GM12878 (cell line): ENCODE measurements around the gene DBNL. TPM values are rescaled to one million over a fixed set of nuclear protein-coding genes. Genes with fewer than 3 reads are reported as not detected.

ENCODE experiments used
- ATAC-seq: fragments of 200-7000 bp; cut with Tn5 transposase; 3 replicates; pipeline ENCODE4 v1.9.1; 2020; ENCODE audit warnings: mild to moderate bottlenecking, moderate library complexity
- BruUV-seq: library from RNA; stranded (reverse); fragments of 400-500 nt; replicated peaks from 2 replicates; lab custom pipeline; 2021; lab: Mats Ljungman, UMichigan
- CTCF ChIA-PET: fragments of 300-600 bp; sonication (Branson Sonifier 250); formaldehyde crosslinking; extraction: SDS; loops from one replicate; lab custom pipeline; 2021; ENCODE audit warnings: inconsistent platforms; lab: Yijun Ruan, JAX
- POLR2A ChIA-PET: fragments of 350-600 bp; formaldehyde crosslinking; extraction: SDS; loops from one replicate; lab custom pipeline; 2021; ENCODE audit warnings: inconsistent platforms; lab: Charles Lee
- RAD21 ChIA-PET: fragments of 300-600 bp; sonication (Branson Sonifier 250); formaldehyde crosslinking; loops from one replicate; lab custom pipeline; 2023; ENCODE audit warnings: antibody characterized with exemption; ENCODE audit not compliant: unreplicated experiment; lab: Charles Lee
- SMC1A ChIA-PET: fragments of 300-600 bp; sonication (Branson Sonifier 250); formaldehyde crosslinking; loops from one replicate; lab custom pipeline; 2023; ENCODE audit not compliant: unreplicated experiment, uncharacterized antibody; lab: Charles Lee
- DNase-seq: peaks from one replicate; pipeline ENCODE4 v3.0.0-alpha.2; 2011; ENCODE audit warnings: low read depth, low spot score
- FAIRE-seq: peaks from 3 replicates; lab custom pipeline; 2011; peaks lifted over from hg19 to GRCh38; lab: Jason Lieb, UNC
- H2AFZ ChIP-seq: 2 replicates; pipeline ENCODE4 v1.6.0; 2011; ENCODE audit warnings: low read depth, low read length, control low read depth; ENCODE audit not compliant: control insufficient read depth
- H3K27ac ChIP-seq: 2 replicates; pipeline ENCODE4 v1.5.1; 2011; ENCODE audit warnings: control low read depth; ENCODE audit not compliant: control insufficient read depth, insufficient read depth
- H3K27me3 ChIP-seq, 2 experiments: replicated peaks in 1 of 2; 2 replicates each; pipeline versions ENCODE4 v1.6.0 to v1.6.1; 2011; ENCODE audit warnings: low read length in 1 of 2; ENCODE audit not compliant: control insufficient read depth in 2 of 2, insufficient read depth in 2 of 2
- H3K36me3 ChIP-seq, 2 experiments: 2 replicates each; pipeline ENCODE4 v1.5.1; 2011; ENCODE audit warnings: low read length in 1 of 2; ENCODE audit not compliant: control insufficient read depth in 2 of 2, insufficient read depth in 2 of 2
- H3K4me1 ChIP-seq: 2 replicates; pipeline ENCODE4 v1.6.1; 2011; ENCODE audit warnings: mild to moderate bottlenecking, low read length, moderate library complexity, mixed read lengths; ENCODE audit not compliant: control insufficient read depth, insufficient read depth
- H3K4me2 ChIP-seq: 2 replicates; pipeline ENCODE4 v1.6.0; 2011; ENCODE audit warnings: control low read depth; ENCODE audit not compliant: control insufficient read depth, insufficient read depth
- H3K4me3 ChIP-seq: fragments of 200-600 bp; sonication (generic); 2 replicates; pipeline ENCODE4 v1.5.1; 2016
- H3K79me2 ChIP-seq: 2 replicates; pipeline ENCODE4 v1.6.0; 2011; ENCODE audit warnings: low read length; ENCODE audit not compliant: control insufficient read depth, insufficient read depth
- H3K9ac ChIP-seq: 2 replicates; pipeline ENCODE4 v1.8.0; 2011; ENCODE audit warnings: low read length, control low read depth, mixed read lengths; ENCODE audit not compliant: control insufficient read depth, insufficient read depth
- H3K9me3 ChIP-seq: replicated peaks from 3 replicates; pipeline ENCODE4 v1.5.1; 2011; ENCODE audit warnings: mild to moderate bottlenecking, low read length; ENCODE audit not compliant: control insufficient read depth, insufficient read depth
- H4K20me1 ChIP-seq: 2 replicates; pipeline ENCODE4 v1.6.0; 2011; ENCODE audit not compliant: control insufficient read depth, insufficient read depth
- ELK1 ChIP-seq: IDR thresholded peaks from 2 replicates; pipeline ENCODE4 v1.6.1; 2012; ENCODE audit warnings: low read depth, low read length, improper control_type of control experiment
- EZH2 ChIP-seq: IDR thresholded peaks from 2 replicates; pipeline ENCODE4 v1.6.1; 2012; ENCODE audit warnings: low read depth, mild to moderate bottlenecking, control low read depth, inconsistent platforms, low read length, borderline replicate concordance; ENCODE audit not compliant: control insufficient read depth
- FOXM1 ChIP-seq: IDR thresholded peaks from 2 replicates; pipeline ENCODE4 v1.6.1; 2012; ENCODE audit warnings: low read depth, mild to moderate bottlenecking, inconsistent platforms, low read length, moderate library complexity
- IKZF1 ChIP-seq: fragments of 450-650 bp; conservative IDR thresholded peaks from 2 replicates; pipeline ENCODE4 v1.6.1; 2017; ENCODE audit warnings: antibody characterized with exemption, mild to moderate bottlenecking
- MLLT1 ChIP-seq: fragments of 450-650 bp; IDR thresholded peaks from 2 replicates; pipeline ENCODE4 v1.6.1; 2016; ENCODE audit warnings: mild to moderate bottlenecking
- MTA3 ChIP-seq: IDR thresholded peaks from 2 replicates; pipeline ENCODE4 v1.6.1; 2012; ENCODE audit warnings: low read length, inconsistent platforms, borderline replicate concordance
- NRF1 ChIP-seq: conservative IDR thresholded peaks from 2 replicates; pipeline ENCODE4 v1.6.1; 2011; ENCODE audit warnings: mild to moderate bottlenecking, low read depth, low read length, improper control_type of control experiment
- PAX8 ChIP-seq: fragments of 450-650 bp; IDR thresholded peaks from 2 replicates; pipeline ENCODE4 v1.6.1; 2017; ENCODE audit warnings: mild to moderate bottlenecking, moderate library complexity
- RBBP5 ChIP-seq: fragments of 200-600 bp; sonication (generic); conservative IDR thresholded peaks from 2 replicates; pipeline ENCODE4 v1.6.1; 2016
- REST ChIP-seq: IDR thresholded peaks from 2 replicates; pipeline ENCODE4 v1.6.1; 2012; ENCODE audit warnings: mild to moderate bottlenecking, low read depth, low read length
- RFX5 ChIP-seq: IDR thresholded peaks from 2 replicates; pipeline ENCODE4 v1.6.1; 2011; ENCODE audit warnings: low read depth, low read length, improper control_type of control experiment
- SIX5 ChIP-seq: IDR thresholded peaks from 2 replicates; pipeline ENCODE4 v1.6.1; 2011; ENCODE audit warnings: mild to moderate bottlenecking, low read depth, low read length, moderate library complexity; ENCODE audit not compliant: severe bottlenecking
- SMC3 ChIP-seq: IDR thresholded peaks from 2 replicates; pipeline ENCODE4 v1.6.1; 2011; ENCODE audit warnings: low read length, improper control_type of control experiment, borderline replicate concordance
- TCF12 ChIP-seq: IDR thresholded peaks from 2 replicates; pipeline ENCODE4 v1.6.1; 2011; ENCODE audit warnings: low read depth, mild to moderate bottlenecking, low read length
- ZBTB33 ChIP-seq: fragments of 450-650 bp; IDR thresholded peaks from 2 replicates; pipeline ENCODE4 v1.6.1; 2017; ENCODE audit warnings: mild to moderate bottlenecking
- WGBS: methylation state at CpG from one replicate; pipeline ENCODE4 v1.1.6; 2016; ENCODE audit warnings: low lambda C conversion rate; ENCODE audit not compliant: insufficient replicate concordance, insufficient coverage; ENCODE audit errors: missing lambda C conversion rate; 5-methylcytosine and 5-hydroxymethylcytosine counted together
- in situ Hi-C: fragments of 300-500 bp; cut with MboI; formaldehyde crosslinking; loops from 9 replicates; pipeline ENCODE4 v1.14.3; 2018; ENCODE audit warnings: mixed read lengths
- intact Hi-C: fragments of 100-400 bp; cut with micrococcal nuclease; formaldehyde crosslinking; loops from one replicate; pipeline ENCODE4 v1.14.2; 2022; ENCODE audit not compliant: unreplicated experiment
- polyA plus RNA-seq, 11 experiments: library from polyadenylated mRNA; depleted of rRNA in 4 of 11; unstranded in 6 of 11; stranded (reverse) in 5 of 11; fragments of >200 nt; fragmentation: Nextera tagmentation in 4 of 11; fragmentation: Illumina TruSeq in 1 of 11; extraction: Ambion mirVana in 4 of 11; extraction: Trizol in 1 of 11; gene quantifications; 1 replicate in 1 of 11; 2 replicates in 10 of 11; pipeline versions ENCODE4 v1.2.1 to v1.2.3, GENCODE V29; 2011 to 2016; ENCODE audit warnings: inconsistent platforms in 2 of 11, missing spikeins in 2 of 11, low read depth in 1 of 11
- total RNA-seq, 4 experiments: library from RNA; depleted of rRNA in 3 of 4; stranded (reverse); fragments of >200 nt in 3 of 4; fragmentation: Illumina TruSeq in 1 of 4; extraction: Trizol in 1 of 4; gene quantifications; 2 replicates each; pipeline versions ENCODE4 v1.2.1 to v1.2.3, GENCODE V29; 2013 to 2021

Gene DBNL
- total and polyA plus RNA-seq, 10 of the 15 experiments (the other 5 are each of a cell fraction or from before 2014, with no cell fraction given), result 4.1 to 179 (median 84.3) TPM

- POLR2A ChIA-PET, result interaction anchor here (0.5 to 0.9 kb wide), 2 partner anchors 16 to 196 kb away, joined by 3 to 5 read pairs; no protein-coding TSS in a partner anchor
- ATAC-seq (peak; percentile 73), DNase-seq (peak; percentile 15), FAIRE-seq (no peak)
- Histone ChIP-seq H3K9ac (no peak overlapping the region), H3K36me3 (no peaks in the 10 kb centered on the region), H3K27ac (no peak overlapping the region; the same call in 1 of the 2 replicates), H3K4me3 (no peak overlapping the region), H3K4me2 (peak overlapping the region; percentile 44; the same call in 1 of the 2 replicates), H2AFZ (peak overlapping the region; percentile 33), H4K20me1 (no peaks in the 10 kb centered on the region), H3K4me1 (peaks cover 14% of the 10 kb centered on the region), H3K27me3 (no peaks in the 10 kb centered on the region), H3K9me3 (no peaks in the 10 kb centered on the region), H3K79me2 (no peaks in the 10 kb centered on the region)
- intact Hi-C loops (no loop called here), in situ Hi-C loops (no loop called here)
- BruUV-seq, result no TSS peak
- WGBS, result 12% methylated on average over 9 of the region's 9 CpGs
- SMC1A ChIA-PET, result interaction anchor here (1.4 to 2.0 kb wide), 4 partner anchors 12 to 25 kb away, joined by 3 to 6 read pairs (median 4); no protein-coding TSS in a partner anchor
- RAD21 ChIA-PET, result interaction anchor here (1.0 to 1.3 kb wide), 3 partner anchors 19 to 53 kb away, joined by 3 to 4 read pairs (median 3); partner anchors contain the start of gene DBNL
- CTCF ChIA-PET, result interaction anchor here (0.8 to 2.8 kb wide), 5 partner anchors 12 to 182 kb away, joined by 3 to 9 read pairs (median 3); no protein-coding TSS in a partner anchor
- TF ChIP-seq EZH2 (no peak), RFX5 (no peak), ELK1 (no peak), SMC3 (no peak), IKZF1 (peak; percentile 75), MTA3 (no peak), RBBP5 (no peak), SIX5 (no peak), ZBTB33 (no peak), REST (no peak), PAX8 (no peak), NRF1 (no peak), MLLT1 (no peak), TCF12 (peak; percentile 86), FOXM1 (no peak)
These were observed 52.8 kb downstream of the DBNL start for GRCh38 chr7:44097064-44097932.
